Hepatocyte (in vitro differentiated cells): ENCODE results near the gene MAIP1.

Experiments used
- EZH2 ChIP-seq: fragments of 200-600 bp; sonication (generic); IDR thresholded peaks from 2 replicates; pipeline ENCODE4 v1.6.1; 2016; ENCODE audit warnings: antibody characterized with exemption, mild to moderate bottlenecking, borderline replicate concordance
- TF ChIP-seq, protein P1 (sequence below): fragments of 200-600 bp; sonication (generic); IDR thresholded peaks from 2 replicates; pipeline ENCODE4 v1.5.1; 2016; ENCODE audit warnings: antibody characterized with exemption, mild to moderate bottlenecking; ENCODE audit not compliant: poor library complexity

DNA sequence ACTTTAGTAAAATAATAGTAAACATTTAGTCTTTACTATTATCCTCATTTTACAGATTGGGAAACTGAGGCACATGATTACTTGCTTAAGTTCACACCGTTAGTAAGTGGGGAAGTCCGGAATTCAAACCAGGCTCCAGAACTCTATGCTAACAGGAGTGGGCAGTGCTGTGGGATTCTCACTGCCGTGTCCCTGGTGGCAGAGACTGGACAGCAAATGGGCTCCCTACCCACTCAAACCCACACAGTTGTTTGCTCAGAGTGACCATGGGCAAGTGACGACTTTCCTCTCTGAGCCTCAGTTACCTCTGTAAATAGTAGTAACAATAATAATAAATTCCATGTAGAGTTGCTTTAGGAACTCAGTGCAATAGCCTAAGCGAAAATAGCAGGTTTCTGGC lies 24.0 kb downstream of the MAIP1 start:
- TF ChIP-seq, protein P1, sequence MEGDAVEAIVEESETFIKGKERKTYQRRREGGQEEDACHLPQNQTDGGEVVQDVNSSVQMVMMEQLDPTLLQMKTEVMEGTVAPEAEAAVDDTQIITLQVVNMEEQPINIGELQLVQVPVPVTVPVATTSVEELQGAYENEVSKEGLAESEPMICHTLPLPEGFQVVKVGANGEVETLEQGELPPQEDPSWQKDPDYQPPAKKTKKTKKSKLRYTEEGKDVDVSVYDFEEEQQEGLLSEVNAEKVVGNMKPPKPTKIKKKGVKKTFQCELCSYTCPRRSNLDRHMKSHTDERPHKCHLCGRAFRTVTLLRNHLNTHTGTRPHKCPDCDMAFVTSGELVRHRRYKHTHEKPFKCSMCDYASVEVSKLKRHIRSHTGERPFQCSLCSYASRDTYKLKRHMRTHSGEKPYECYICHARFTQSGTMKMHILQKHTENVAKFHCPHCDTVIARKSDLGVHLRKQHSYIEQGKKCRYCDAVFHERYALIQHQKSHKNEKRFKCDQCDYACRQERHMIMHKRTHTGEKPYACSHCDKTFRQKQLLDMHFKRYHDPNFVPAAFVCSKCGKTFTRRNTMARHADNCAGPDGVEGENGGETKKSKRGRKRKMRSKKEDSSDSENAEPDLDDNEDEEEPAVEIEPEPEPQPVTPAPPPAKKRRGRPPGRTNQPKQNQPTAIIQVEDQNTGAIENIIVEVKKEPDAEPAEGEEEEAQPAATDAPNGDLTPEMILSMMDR, result no peak
- TF ChIP-seq EZH2, result no peak
